GM12891 (cell line): ENCODE data around the gene PARP9. TPM values are rescaled to one million over a fixed set of nuclear protein-coding genes. Genes with fewer than 3 reads are reported as not detected.

Experiments used
- DNase-seq: peaks from one replicate; pipeline ENCODE4 v3.0.0; 2011; ENCODE audit warnings: low spot score; ENCODE audit not compliant: insufficient read length
- FAIRE-seq: peaks from 2 replicates; lab custom pipeline; 2011; peaks lifted over from hg19 to GRCh38; lab: Jason Lieb, UNC
- PAX5 ChIP-seq: IDR thresholded peaks from 2 replicates; pipeline ENCODE4 v1.6.1; 2011; ENCODE audit warnings: low read length, moderate library complexity, mild to moderate bottlenecking; ENCODE audit not compliant: insufficient read depth, severe bottlenecking
- POLR2A ChIP-seq: IDR thresholded peaks from 2 replicates; pipeline ENCODE4 v1.6.1; 2011; ENCODE audit warnings: low read depth, low read length, control low read depth
- POLR2AphosphoS5 ChIP-seq: IDR thresholded peaks from 2 replicates; pipeline ENCODE4 v1.6.1; 2011; ENCODE audit warnings: low read depth, low read length, control low read depth
- POU2F2 ChIP-seq: IDR thresholded peaks from 2 replicates; pipeline ENCODE4 v1.6.1; 2011; ENCODE audit warnings: low read depth, mild to moderate bottlenecking, control low read depth, low read length, moderate library complexity
- SPI1 ChIP-seq: IDR thresholded peaks from 2 replicates; pipeline ENCODE4 v1.6.1; 2011; ENCODE audit warnings: low read depth, low read length, control low read depth
- TAF1 ChIP-seq: IDR thresholded peaks from 2 replicates; pipeline ENCODE4 v1.6.1; 2011; ENCODE audit warnings: low read depth, low read length, control low read depth
- polyA plus RNA-seq: library from polyadenylated mRNA; unstranded; fragments of >200 nt; gene quantifications from one replicate; pipeline ENCODE4 v1.2.1, GENCODE V29; 2012; ENCODE audit warnings: low read depth, missing spikeins, inconsistent platforms; ENCODE audit not compliant: missing spikeins

The PARP9 gene
- 17.6 TPM for polyA plus RNA-seq

- TF ChIP-seq TAF1 = peak; percentile 56
- no peak for TF ChIP-seq POU2F2
- peak; percentile 71 for TF ChIP-seq POLR2AphosphoS5
- TF ChIP-seq PAX5 = no peak
- peak; percentile 34; the same call in 1 of the 2 replicates for TF ChIP-seq POLR2A
- TF ChIP-seq SPI1 = peak; percentile 44; the same call in 1 of the 2 replicates
- DNase-seq (peak; percentile 58), FAIRE-seq (peak; percentile 77)
Measured at GRCh38 chr3:122564155-122564912, at the start of gene PARP9, which contains the start of gene DTX3L. TSS of gene PARP9 (minus strand) at chr3:122564300. CDS start at chr3:122559620, 4,680 bp downstream. TSS of gene DTX3L (plus strand) at chr3:122564338. CDS start at chr3:122564427, 89 bp downstream.

- no peak for FAIRE-seq
- TF ChIP-seq SPI1 (no peak), TAF1 (no peak), POU2F2 (no peak), POLR2AphosphoS5 (no peak), PAX5 (no peak), POLR2A (no peak)
- no peak for DNase-seq
Measured at GRCh38 chr3:122612696-122613095, 48.6 kb upstream of the PARP9 start.

GRCh38 chr3:122609798-122610559 is 45.9 kb upstream of the PARP9 start:
- 0 out of 2 replicates have a peak, but pooled peaks have one; percentile 22 for TF ChIP-seq POLR2AphosphoS5
- TF ChIP-seq SPI1 = peak; percentile 88
- TF ChIP-seq POU2F2 = no peak
- TF ChIP-seq POLR2A = 0 out of 2 replicates have a peak, but pooled peaks have one; percentile 18
- TF ChIP-seq PAX5 = no peak
- TF ChIP-seq TAF1 = no peak
- DNase-seq (peak; percentile 43), FAIRE-seq (peak; percentile 89)

GRCh38 chr3:122608916-122609315 is 44.8 kb upstream of the PARP9 start:
- no peak for FAIRE-seq
- TF ChIP-seq PAX5 = no peak
- no peak for TF ChIP-seq POLR2A
- TF ChIP-seq POU2F2 = no peak
- no peak for TF ChIP-seq POLR2AphosphoS5
- TF ChIP-seq SPI1 = no peak
- TF ChIP-seq TAF1 = no peak
- no peak for DNase-seq

GRCh38 chr3:122606330-122606729 is 42.2 kb upstream of the PARP9 start:
- DNase-seq = no peak
- TF ChIP-seq SPI1 = no peak
- TF ChIP-seq PAX5 = no peak
- TF ChIP-seq POU2F2 = no peak
- no peak for TF ChIP-seq POLR2AphosphoS5
- no peak for TF ChIP-seq TAF1
- no peak for TF ChIP-seq POLR2A
- FAIRE-seq = no peak

- FAIRE-seq = peak; percentile 43
- no peak for DNase-seq
- TF ChIP-seq POU2F2 (no peak), POLR2A (no peak), SPI1 (no peak), POLR2AphosphoS5 (no peak), TAF1 (no peak), PAX5 (no peak)
Measured at GRCh38 chr3:122603056-122603455, 39.0 kb upstream of the PARP9 start.

- TF ChIP-seq PAX5 (no peak), POLR2AphosphoS5 (no peak), SPI1 (no peak), POU2F2 (no peak), TAF1 (no peak), POLR2A (no peak)
- DNase-seq = no peak
- peak; percentile 73 for FAIRE-seq
Measured at GRCh38 chr3:122602011-122602710, 38.1 kb upstream of the PARP9 start.

- FAIRE-seq = no peak
- TF ChIP-seq POLR2A = no peak
- 0 out of 2 replicates have a peak, but pooled peaks have one; percentile 8 for TF ChIP-seq SPI1
- TF ChIP-seq POU2F2 = no peak
- DNase-seq = no peak
Measured at GRCh38 chr3:122598556-122598955, 34.5 kb upstream of the PARP9 start.

- no peak for TF ChIP-seq PAX5
- no peak for TF ChIP-seq POLR2A
- no peak for TF ChIP-seq POU2F2
- TF ChIP-seq TAF1 = no peak
- no peak for TF ChIP-seq SPI1
- TF ChIP-seq POLR2AphosphoS5 = no peak
- FAIRE-seq (no peak), DNase-seq (no peak)
Measured at GRCh38 chr3:122598151-122598550, 34.1 kb upstream of the PARP9 start.
